Mesendoderm (in vitro differentiated cells): ENCODE measurements around the gene AGAP1.

Experiments used
- DNase-seq: peaks from one replicate; pipeline ENCODE4 v3.0.0; 2013
- H2AK5ac ChIP-seq: 2 replicates; pipeline ENCODE4 v1.6.1; 2013; ENCODE audit warnings: low read length, inconsistent platforms
- H2BK120ac ChIP-seq: 2 replicates; pipeline ENCODE4 v1.6.1; 2013; ENCODE audit warnings: low read depth, mild to moderate bottlenecking, low read length, moderate library complexity, mixed read lengths
- H2BK15ac ChIP-seq: replicated peaks from 2 replicates; pipeline ENCODE4 v1.6.1; 2013; ENCODE audit warnings: low read depth, mild to moderate bottlenecking, moderate library complexity
- H2BK5ac ChIP-seq: 2 replicates; pipeline ENCODE4 v1.6.1; 2013; ENCODE audit warnings: low read length, inconsistent platforms
- H3K18ac ChIP-seq: 2 replicates; pipeline ENCODE4 v1.6.1; 2013; ENCODE audit warnings: mild to moderate bottlenecking, low read length, mixed read lengths
- H3K23ac ChIP-seq: one replicate; pipeline ENCODE4 v1.6.1; 2013; ENCODE audit warnings: low read length
- H3K27ac ChIP-seq: 2 replicates; pipeline ENCODE4 v1.5.1; 2013; ENCODE audit warnings: low read depth, mild to moderate bottlenecking, inconsistent platforms, low read length, moderate library complexity
- H3K27me3 ChIP-seq: 2 replicates; pipeline ENCODE4 v1.6.1; 2013; ENCODE audit warnings: low read length, control low read depth, mild to moderate bottlenecking, inconsistent platforms; ENCODE audit not compliant: insufficient read depth, poor library complexity
- H3K36me3 ChIP-seq: 2 replicates; pipeline ENCODE4 v1.6.1; 2013; ENCODE audit warnings: low read length, inconsistent platforms; ENCODE audit not compliant: control insufficient read depth, insufficient read depth
- H3K4ac ChIP-seq: one replicate; pipeline ENCODE4 v1.6.1; 2013; ENCODE audit warnings: low read depth, mild to moderate bottlenecking, low read length, moderate library complexity
- H3K4me1 ChIP-seq: 2 replicates; pipeline ENCODE4 v1.6.1; 2013; ENCODE audit warnings: low read depth, low read length, inconsistent platforms; ENCODE audit not compliant: control insufficient read depth
- H3K4me2 ChIP-seq: 2 replicates; pipeline ENCODE4 v1.6.1; 2013; ENCODE audit warnings: low read length
- H3K4me3 ChIP-seq: 2 replicates; pipeline ENCODE4 v1.5.1; 2013; ENCODE audit warnings: mild to moderate bottlenecking, low read length
- H3K56ac ChIP-seq: one replicate; pipeline ENCODE4 v1.6.1; 2013; ENCODE audit warnings: low read length
- H3K79me1 ChIP-seq: 2 replicates; pipeline ENCODE4 v1.6.1; 2013; ENCODE audit warnings: low read length, inconsistent platforms
- H3K79me2 ChIP-seq: 2 replicates; pipeline ENCODE4 v1.6.1; 2013; ENCODE audit warnings: mild to moderate bottlenecking, low read length; ENCODE audit not compliant: control insufficient read depth, insufficient read depth
- H3K9ac ChIP-seq: 2 replicates; pipeline ENCODE4 v1.6.1; 2013; ENCODE audit warnings: low read length, inconsistent platforms
- H4K5ac ChIP-seq: one replicate; pipeline ENCODE4 v1.6.1; 2013; ENCODE audit warnings: low read length
- H4K8ac ChIP-seq: one replicate; pipeline ENCODE4 v1.6.1; 2013; ENCODE audit warnings: low read depth, mild to moderate bottlenecking, control low read depth, low read length, moderate library complexity
- WGBS: extraction: QIAGEN DNeasy Blood & Tissue Kit; methylation state at CpG from one replicate; pipeline ENCODE4 v1.1.7; 2013; ENCODE audit warnings: low lambda C conversion rate, missing lambda C conversion rate; ENCODE audit not compliant: insufficient coverage; ENCODE audit errors: extremely low coverage; 5-methylcytosine and 5-hydroxymethylcytosine counted together

Gene AGAP1

DNA sequence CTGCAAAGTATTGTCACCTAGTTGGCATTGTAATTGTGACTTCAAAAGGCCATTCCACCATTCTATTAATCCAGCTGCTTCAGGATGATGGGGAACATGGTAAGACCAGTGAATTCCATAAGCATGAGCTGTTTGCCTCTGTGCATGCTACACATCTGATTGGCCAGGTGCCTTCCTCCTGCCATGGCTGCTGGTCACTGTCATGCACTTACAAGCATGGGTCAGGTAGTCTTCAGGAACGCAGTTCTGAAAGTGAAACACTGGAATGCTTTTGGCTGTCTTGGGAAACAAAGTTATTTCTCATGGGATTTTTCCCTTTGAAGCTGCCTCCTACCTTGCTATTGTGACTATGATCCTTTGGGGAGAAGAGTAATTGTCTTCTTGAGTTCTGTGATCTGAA is 406.8 kb downstream of the AGAP1 start:
- no peak overlapping the region for H3K27ac ChIP-seq
- no peaks in the 10 kb centered on the region for H3K79me2 ChIP-seq
- H3K79me1 ChIP-seq = no peaks in the 10 kb centered on the region
- no peak overlapping the region for H3K18ac ChIP-seq
- no peak overlapping the region for H4K8ac ChIP-seq
- peaks cover 7% of the 10 kb centered on the region for H3K4me1 ChIP-seq
- no CpG with 5 or more reads among the region's 1 CpG for WGBS
- H3K36me3 ChIP-seq = no peaks in the 10 kb centered on the region
- no peak for DNase-seq
- H3K56ac ChIP-seq = no peak overlapping the region
- H2BK5ac ChIP-seq = no peak overlapping the region
- no peak overlapping the region for H2BK120ac ChIP-seq
- no peak overlapping the region for H2BK15ac ChIP-seq
- H3K27me3 ChIP-seq = no peaks in the 10 kb centered on the region
- no peak overlapping the region for H3K23ac ChIP-seq
- no peak overlapping the region for H3K9ac ChIP-seq
- H2AK5ac ChIP-seq = no peak overlapping the region
- H3K4me3 ChIP-seq = no peak overlapping the region
- no peak overlapping the region for H4K5ac ChIP-seq
- no peak overlapping the region for H3K4ac ChIP-seq
- no peak overlapping the region for H3K4me2 ChIP-seq

DNA sequence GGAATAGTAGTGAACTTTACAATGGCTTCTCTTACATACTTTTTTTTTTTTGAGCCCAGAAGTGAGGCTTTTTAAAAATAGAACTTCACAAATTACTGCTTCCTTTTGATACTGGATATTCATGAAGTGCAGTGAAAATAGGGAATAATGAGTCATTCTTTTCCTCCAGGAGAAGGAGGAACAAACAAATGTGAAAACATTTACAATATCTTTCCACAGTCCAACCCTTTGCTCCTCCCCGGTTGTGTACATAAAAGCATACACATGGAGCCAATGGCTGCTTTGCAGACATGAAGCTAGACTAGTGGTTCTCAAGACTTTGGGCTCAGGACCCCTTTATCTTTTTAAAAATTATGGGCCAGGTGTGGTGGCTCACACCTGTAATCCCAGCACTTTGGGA is 407.4 kb downstream of the AGAP1 start:
- WGBS = no CpG with 5 or more reads among the region's 1 CpG
- H3K18ac ChIP-seq = no peak overlapping the region

DNA sequence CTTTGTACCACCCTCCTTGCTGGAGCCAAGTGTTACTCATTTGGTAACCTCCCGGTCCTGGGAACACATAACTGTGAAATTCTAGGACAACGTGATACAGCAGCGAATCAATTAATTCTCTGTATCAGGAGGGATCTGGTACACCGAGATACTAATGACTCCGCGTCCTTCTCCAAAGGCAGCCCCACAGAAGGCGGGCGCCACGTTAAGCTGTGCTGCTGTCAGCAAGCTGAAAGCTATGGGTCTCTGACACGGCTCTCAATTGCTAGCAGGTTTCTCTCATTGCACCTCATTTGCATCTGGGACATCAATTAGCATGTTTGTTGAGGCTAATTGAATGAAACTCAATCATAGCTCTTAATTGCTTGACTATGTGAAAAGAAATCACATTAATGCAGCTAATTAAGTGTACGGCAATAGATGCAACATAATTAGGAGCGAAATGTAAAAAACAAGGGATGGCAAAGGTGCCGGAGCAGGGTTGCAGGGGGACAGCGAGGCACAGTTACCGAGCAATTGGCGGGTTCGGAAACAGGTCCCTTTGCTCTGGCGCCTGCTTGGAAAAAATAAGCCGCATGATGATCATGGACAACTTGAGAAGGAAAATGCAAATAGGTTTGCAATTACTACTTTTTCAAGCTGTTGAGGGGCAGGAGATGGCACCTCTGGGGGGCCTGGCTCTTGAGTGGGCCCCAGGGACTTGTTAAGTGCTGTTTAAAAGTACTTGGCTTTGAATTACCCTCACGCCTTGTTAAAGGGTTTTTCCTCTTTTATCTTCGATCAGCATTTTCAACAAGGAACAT is 410.1 kb downstream of the AGAP1 start:
- no CpG with 5 or more reads among the region's 21 CpGs for WGBS
- Histone ChIP-seq H4K5ac (no peak overlapping the region), H2BK120ac (no peak overlapping the region), H4K8ac (no peak overlapping the region), H3K79me2 (no peaks in the 10 kb centered on the region), H3K27me3 (no peaks in the 10 kb centered on the region), H3K36me3 (no peaks in the 10 kb centered on the region), H2BK15ac (no peak overlapping the region), H3K4ac (no peak overlapping the region), H2BK5ac (no peak overlapping the region), H3K23ac (no peak overlapping the region), H3K79me1 (no peaks in the 10 kb centered on the region), H3K4me1 (peaks cover 5% of the 10 kb centered on the region), H3K4me2 (no peak overlapping the region), H2AK5ac (no peak overlapping the region), H3K9ac (no peak overlapping the region), H3K18ac (no peak overlapping the region), H3K27ac (no peak overlapping the region), H3K56ac (no peak overlapping the region), H3K4me3 (no peak overlapping the region)
- DNase-seq = peak; percentile 19

More for the DNA sequence above, 407.4 kb downstream of the AGAP1 start:
- Histone ChIP-seq H4K5ac (no peak overlapping the region), H3K9ac (no peak overlapping the region), H3K36me3 (no peaks in the 10 kb centered on the region), H3K4ac (no peak overlapping the region), H2BK5ac (no peak overlapping the region), H3K56ac (no peak overlapping the region), H3K79me1 (no peaks in the 10 kb centered on the region), H3K27ac (no peak overlapping the region), H2BK15ac (no peak overlapping the region), H3K4me1 (peaks cover 7% of the 10 kb centered on the region), H2BK120ac (no peak overlapping the region), H4K8ac (no peak overlapping the region), H2AK5ac (no peak overlapping the region), H3K23ac (no peak overlapping the region), H3K4me2 (no peak overlapping the region), H3K27me3 (no peaks in the 10 kb centered on the region), H3K79me2 (no peaks in the 10 kb centered on the region), H3K4me3 (no peak overlapping the region)
- DNase-seq = no peak

DNA sequence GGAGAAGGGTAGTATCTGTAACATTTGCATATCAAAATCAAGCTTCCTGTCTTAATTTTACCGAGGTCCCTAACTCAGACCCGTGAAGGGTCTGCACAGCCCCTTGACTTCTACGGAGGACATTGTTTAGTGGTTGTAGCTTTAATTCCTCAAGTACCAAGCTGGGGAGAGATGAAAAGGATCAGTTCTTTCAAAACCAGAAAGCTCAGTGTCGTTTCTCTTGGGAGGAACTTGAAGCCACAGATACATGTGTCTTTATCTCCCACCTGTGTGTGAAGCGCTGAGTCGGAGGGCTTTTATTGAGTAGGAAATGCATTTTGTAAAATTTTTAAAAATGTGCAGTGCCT is 410.7 kb downstream of the AGAP1 start:
- Histone ChIP-seq H3K4me3 (no peak overlapping the region), H3K9ac (no peak overlapping the region), H2AK5ac (no peak overlapping the region), H3K79me1 (no peaks in the 10 kb centered on the region), H3K4me2 (no peak overlapping the region), H3K79me2 (no peaks in the 10 kb centered on the region), H3K23ac (no peak overlapping the region), H3K27me3 (no peaks in the 10 kb centered on the region), H3K36me3 (no peaks in the 10 kb centered on the region), H4K8ac (no peak overlapping the region), H3K4me1 (peaks cover 5% of the 10 kb centered on the region), H3K56ac (no peak overlapping the region), H4K5ac (no peak overlapping the region), H3K27ac (no peak overlapping the region), H2BK5ac (no peak overlapping the region), H2BK15ac (no peak overlapping the region), H3K4ac (no peak overlapping the region), H3K18ac (no peak overlapping the region), H2BK120ac (no peak overlapping the region)
- WGBS = no CpG with 5 or more reads among the region's 6 CpGs
- peak; percentile 57 for DNase-seq

DNA sequence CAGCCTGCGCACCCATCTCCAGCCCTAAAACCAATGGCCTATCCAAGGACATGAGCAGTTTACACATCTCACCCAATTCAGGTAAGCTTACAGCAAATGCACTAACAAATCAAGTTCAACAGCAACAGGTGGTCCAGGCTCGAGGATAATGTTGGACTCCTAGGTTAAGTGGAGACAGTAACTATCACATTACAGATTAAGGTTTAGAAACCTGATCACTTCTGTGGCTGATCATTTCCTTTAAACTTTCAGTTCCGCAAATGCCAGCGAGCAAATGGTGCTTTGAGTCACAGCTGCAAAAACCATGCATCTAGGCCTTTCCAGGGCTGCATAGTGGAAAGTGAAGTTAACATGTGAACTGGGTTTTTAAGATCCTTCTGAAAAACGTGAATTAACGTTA is 415.0 kb downstream of the AGAP1 start:
- no peak for DNase-seq
- Histone ChIP-seq H3K9ac (no peak overlapping the region), H2BK15ac (no peak overlapping the region), H3K4me1 (peaks cover 5% of the 10 kb centered on the region), H3K36me3 (no peaks in the 10 kb centered on the region), H3K27me3 (no peaks in the 10 kb centered on the region), H4K5ac (no peak overlapping the region), H3K56ac (no peak overlapping the region), H3K79me2 (no peaks in the 10 kb centered on the region), H2BK120ac (no peak overlapping the region), H3K4me2 (no peak overlapping the region), H3K18ac (no peak overlapping the region), H3K79me1 (no peaks in the 10 kb centered on the region), H3K23ac (no peak overlapping the region), H2BK5ac (no peak overlapping the region), H3K4ac (no peak overlapping the region), H4K8ac (no peak overlapping the region), H3K4me3 (no peak overlapping the region), H3K27ac (no peak overlapping the region), H2AK5ac (no peak overlapping the region)
- WGBS = no CpG with 5 or more reads among the region's 6 CpGs

DNA sequence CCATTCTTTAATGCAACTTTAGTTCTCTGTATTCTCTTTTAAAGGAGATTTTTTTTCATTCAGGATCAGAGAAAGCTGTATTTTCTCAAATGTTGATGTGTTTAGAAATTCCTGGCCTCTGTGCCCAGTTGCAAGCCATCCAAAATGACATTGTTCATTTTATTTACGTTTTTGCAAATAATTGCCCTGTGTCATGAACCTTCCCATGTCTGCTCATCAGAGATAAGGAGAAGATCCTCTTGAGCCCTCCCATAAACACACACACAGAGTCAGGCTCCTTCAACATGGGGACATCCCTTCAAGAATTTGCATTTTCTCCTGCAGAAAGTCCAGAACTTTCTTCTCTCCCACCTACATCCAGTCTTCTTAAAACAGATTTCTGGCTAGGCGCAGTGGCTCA is 415.5 kb downstream of the AGAP1 start:
- Histone ChIP-seq H3K4me3 (no peak overlapping the region), H3K27me3 (no peaks in the 10 kb centered on the region), H2BK15ac (no peak overlapping the region), H3K9ac (no peak overlapping the region), H4K5ac (no peak overlapping the region), H3K18ac (no peak overlapping the region), H3K36me3 (no peaks in the 10 kb centered on the region), H2AK5ac (no peak overlapping the region), H3K79me1 (no peaks in the 10 kb centered on the region), H3K56ac (no peak overlapping the region), H3K27ac (no peak overlapping the region), H2BK120ac (no peak overlapping the region), H3K4me2 (no peak overlapping the region), H3K79me2 (no peaks in the 10 kb centered on the region), H3K23ac (no peak overlapping the region), H2BK5ac (no peak overlapping the region), H3K4ac (no peak overlapping the region), H4K8ac (no peak overlapping the region), H3K4me1 (peaks cover 2% of the 10 kb centered on the region)
- no peak for DNase-seq
- WGBS = no CpG with 5 or more reads among the region's 2 CpGs
